IMR-90 (cell line): Measurements from ENCODE around the gene IGSF8. TPM values are rescaled to one million over a fixed set of nuclear protein-coding genes. Genes with fewer than 3 reads are reported as not detected.

Experiments
- ATAC-seq: fragments of 200-7000 bp; cut with Tn5 transposase; 2 replicates; pipeline ENCODE4 v1.9.1; 2020; ENCODE audit warnings: low read depth, mild to moderate bottlenecking, moderate library complexity
- BruUV-seq: library from RNA; stranded (reverse); fragments of 400-500 nt; replicated peaks from 2 replicates; lab custom pipeline; 2021; lab: Mats Ljungman, UMichigan
- CTCF ChIA-PET: fragments of 300-600 bp; formaldehyde crosslinking; extraction: SDS; loops from one replicate; lab custom pipeline; 2021; ENCODE audit warnings: antibody characterized with exemption; lab: Yijun Ruan, JAX
- POLR2A ChIA-PET: fragments of 300-600 bp; sonication (Branson Sonifier 250); formaldehyde crosslinking; loops from one replicate; lab custom pipeline; 2022; ENCODE audit warnings: antibody characterized with exemption; ENCODE audit not compliant: unreplicated experiment; lab: Charles Lee
- DNase-seq: peaks from one replicate; pipeline ENCODE4 v3.0.0; 2013
- H2AFZ ChIP-seq: replicated peaks from 2 replicates; pipeline ENCODE3; 2013; ENCODE audit warnings: low read length, mild to moderate bottlenecking; ENCODE audit not compliant: poor library complexity
- H2AK5ac ChIP-seq: 2 replicates; pipeline ENCODE4 v1.6.1; 2013; ENCODE audit warnings: low read depth, low read length, inconsistent platforms
- H2AK9ac ChIP-seq: replicated peaks from 2 replicates; pipeline ENCODE3; 2013; ENCODE audit warnings: mild to moderate bottlenecking, low read depth, low read length, moderate library complexity; ENCODE audit not compliant: poor library complexity
- H2BK120ac ChIP-seq: 2 replicates; pipeline ENCODE4 v1.6.1; 2013; ENCODE audit warnings: low read depth, low read length, inconsistent platforms
- H2BK15ac ChIP-seq: 3 replicates; pipeline ENCODE4 v1.6.1; 2013; ENCODE audit warnings: low read depth, low read length, inconsistent platforms
- H2BK20ac ChIP-seq: 2 replicates; pipeline ENCODE4 v1.6.1; 2013; ENCODE audit warnings: low read depth, mild to moderate bottlenecking, inconsistent platforms, low read length, moderate library complexity
- H2BK5ac ChIP-seq: 2 replicates; pipeline ENCODE4 v1.6.1; 2013; ENCODE audit warnings: mild to moderate bottlenecking, low read depth, low read length, inconsistent platforms; ENCODE audit not compliant: poor library complexity, severe bottlenecking
- H3K14ac ChIP-seq: replicated peaks from 2 replicates; pipeline ENCODE4 v1.6.1; 2013; ENCODE audit warnings: low read depth, low read length, inconsistent platforms
- H3K18ac ChIP-seq: 2 replicates; pipeline ENCODE4 v1.6.1; 2013; ENCODE audit warnings: low read depth, low read length, control low read depth
- H3K23ac ChIP-seq: 2 replicates; pipeline ENCODE4 v1.6.1; 2013; ENCODE audit warnings: low read depth, low read length, inconsistent platforms
- H3K27ac ChIP-seq: 2 replicates; pipeline ENCODE4 v1.5.1; 2013; ENCODE audit warnings: mild to moderate bottlenecking, control low read depth, low read length; ENCODE audit not compliant: insufficient read depth
- H3K27me3 ChIP-seq: 2 replicates; pipeline ENCODE4 v1.6.1; 2013; ENCODE audit warnings: low read length; ENCODE audit not compliant: control insufficient read depth, insufficient read depth
- H3K36me3 ChIP-seq: 2 replicates; pipeline ENCODE4 v1.6.1; 2013; ENCODE audit warnings: low read length, mixed read lengths; ENCODE audit not compliant: control insufficient read depth, insufficient read depth
- H3K4ac ChIP-seq: 2 replicates; pipeline ENCODE4 v1.6.1; 2013; ENCODE audit warnings: low read depth, low read length, inconsistent platforms
- H3K4me1 ChIP-seq: 2 replicates; pipeline ENCODE4 v1.6.1; 2013; ENCODE audit warnings: low read length, mixed read lengths; ENCODE audit not compliant: control insufficient read depth, insufficient read depth
- H3K4me2 ChIP-seq: 2 replicates; pipeline ENCODE4 v1.6.1; 2013; ENCODE audit warnings: low read depth, mild to moderate bottlenecking, control low read depth, low read length, moderate library complexity
- H3K4me3 ChIP-seq: 2 replicates; pipeline ENCODE4 v1.5.1; 2013; ENCODE audit warnings: low read depth, mild to moderate bottlenecking, control low read depth, low read length, moderate library complexity; ENCODE audit not compliant: insufficient read depth
- H3K56ac ChIP-seq: 2 replicates; pipeline ENCODE4 v1.6.1; 2013; ENCODE audit warnings: low read length, inconsistent platforms; ENCODE audit not compliant: insufficient read depth; ENCODE audit errors: extremely low read depth
- H3K79me1 ChIP-seq, 2 experiments: 2 replicates each; pipeline ENCODE4 v1.6.1; 2013; ENCODE audit warnings: low read length in 2 of 2, inconsistent platforms in 1 of 2, low read depth in 1 of 2
- H3K9ac ChIP-seq: 2 replicates; pipeline ENCODE4 v1.6.1; 2013; ENCODE audit warnings: low read depth, low read length, control low read depth
- H3K9me1 ChIP-seq: 2 replicates; pipeline ENCODE4 v1.6.1; 2013; ENCODE audit warnings: low read length, inconsistent platforms; ENCODE audit not compliant: insufficient read depth
- H3K9me3 ChIP-seq: 2 replicates; pipeline ENCODE4 v1.6.1; 2013; ENCODE audit warnings: low read length; ENCODE audit not compliant: control insufficient read depth, insufficient read depth
- H4K20me1 ChIP-seq: 2 replicates; pipeline ENCODE4 v1.6.1; 2013; ENCODE audit warnings: low read length, inconsistent platforms; ENCODE audit not compliant: insufficient read depth
- H4K5ac ChIP-seq: 2 replicates; pipeline ENCODE4 v1.6.1; 2013; ENCODE audit warnings: mild to moderate bottlenecking, low read depth, low read length, control low read depth
- H4K8ac ChIP-seq, 2 experiments: 2 replicates each; pipeline ENCODE4 v1.6.1; 2013; ENCODE audit warnings: low read depth in 2 of 2, low read length in 2 of 2, control low read depth in 1 of 2, inconsistent platforms in 1 of 2
- H4K91ac ChIP-seq: 2 replicates; pipeline ENCODE4 v1.6.1; 2013; ENCODE audit warnings: low read depth, low read length, inconsistent platforms; ENCODE audit not compliant: insufficient read depth
- CEBPB ChIP-seq: IDR thresholded peaks from 2 replicates; pipeline ENCODE4 v1.6.1; 2012; ENCODE audit warnings: low read depth, low read length, improper control_type of control experiment
- MAZ ChIP-seq: IDR thresholded peaks from 2 replicates; pipeline ENCODE4 v1.6.1; 2012; ENCODE audit warnings: low read depth, mild to moderate bottlenecking, low read length, improper control_type of control experiment, moderate library complexity, borderline replicate concordance
- NFE2L2 ChIP-seq: fragments of 150-350 bp; IDR thresholded peaks from 2 replicates; pipeline ENCODE4 v1.6.1; 2016; ENCODE audit warnings: low read depth, mild to moderate bottlenecking, low read length
- WGBS, 2 experiments: methylation state at CpG; one replicate each; pipeline versions ENCODE4 v1.1.5 to v1.1.7; 2013; ENCODE audit warnings: missing lambda C conversion rate in 2 of 2; ENCODE audit not compliant: insufficient read length in 1 of 2; ENCODE audit errors: extremely low coverage in 2 of 2; 5-methylcytosine and 5-hydroxymethylcytosine counted together
- dilution Hi-C: fragments of 300-500 bp; cut with HindIII; formaldehyde crosslinking; loops from one replicate; pipeline ENCODE4 v1.14.3; 2018; ENCODE audit warnings: low sequenced_read_pairs; ENCODE audit not compliant: unreplicated experiment
- in situ Hi-C: fragments of 300-500 bp; cut with MboI; formaldehyde crosslinking; loops from 3 replicates; pipeline ENCODE4 v1.14.3; 2019; ENCODE audit warnings: low sequenced_read_pairs, inconsistent platforms, mixed read lengths
- intact Hi-C: fragments of 100-400 bp; cut with micrococcal nuclease; formaldehyde crosslinking; loops from 2 replicates; pipeline ENCODE4 v1.10.0; 2022
- polyA plus RNA-seq, 3 experiments: library from polyadenylated mRNA; depleted of rRNA; stranded (reverse); fragments of >200 nt; gene quantifications; 2 replicates each; pipeline ENCODE4 v1.2.3, GENCODE V29; 2012; ENCODE audit warnings: low replicate concordance in 1 of 3
- total RNA-seq: library from RNA; depleted of rRNA; stranded (reverse); fragments of >200 nt; gene quantifications from 2 replicates; pipeline ENCODE4 v1.2.3, GENCODE V29; 2012
- TF ChIP-seq, protein P1 (sequence below): fragments of 150-350 bp; IDR thresholded peaks from 2 replicates; pipeline ENCODE4 v1.6.1; 2016; ENCODE audit warnings: low read depth, mild to moderate bottlenecking, low read length, moderate library complexity, borderline replicate concordance

IGSF8 gene
- total and polyA plus RNA-seq, 2 of the 4 experiments (the other 2 are of a cell fraction), result 8.8 to 25.2 TPM

DNA sequence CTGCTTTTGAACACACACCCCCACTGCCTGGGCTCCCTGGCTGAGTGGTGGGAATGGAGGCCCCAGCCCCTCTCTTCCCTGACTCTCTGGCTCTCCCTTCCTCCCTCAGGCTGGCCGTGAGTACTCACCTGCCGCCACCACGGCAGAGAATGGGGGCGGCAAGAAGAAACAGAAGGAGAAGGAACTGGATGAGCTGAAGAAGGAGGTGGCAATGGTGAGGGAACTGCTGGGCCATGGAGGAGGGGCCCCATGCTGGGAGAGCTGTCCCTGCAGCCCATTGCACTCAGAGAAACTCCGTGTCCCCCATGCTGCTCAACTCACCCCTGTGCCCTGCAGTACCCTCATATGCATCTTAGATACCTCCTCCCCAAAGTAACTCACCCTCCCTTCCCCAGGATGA is 22.4 kb upstream of the IGSF8 start:
- intact Hi-C loops, result no loop called here
- H4K20me1 ChIP-seq, result no peaks in the 10 kb centered on the region
- no peaks in the 10 kb centered on the region for H3K9me3 ChIP-seq
- H3K27ac ChIP-seq, result no peak overlapping the region
- H3K27me3 ChIP-seq, result peaks cover 24% of the 10 kb centered on the region
- no peak overlapping the region; the same call in 1 of the 2 replicates for H2BK120ac ChIP-seq
- H3K9me1 ChIP-seq, result peaks cover 19% of the 10 kb centered on the region
- no peak overlapping the region for H3K9ac ChIP-seq
- no peaks in the 10 kb centered on the region for H3K36me3 ChIP-seq
- no peak overlapping the region for H4K91ac ChIP-seq
- no peak overlapping the region for H3K4me3 ChIP-seq
- no peak overlapping the region for H4K5ac ChIP-seq
- H3K4me1 ChIP-seq, result peaks cover 26% of the 10 kb centered on the region
- ChIA-PET CTCF (no interaction called here), POLR2A (no interaction called here)
- H3K23ac ChIP-seq, result no peak overlapping the region
- ATAC-seq, result no peak
- BruUV-seq, result no TSS peak
- TF ChIP-seq, protein P1, sequence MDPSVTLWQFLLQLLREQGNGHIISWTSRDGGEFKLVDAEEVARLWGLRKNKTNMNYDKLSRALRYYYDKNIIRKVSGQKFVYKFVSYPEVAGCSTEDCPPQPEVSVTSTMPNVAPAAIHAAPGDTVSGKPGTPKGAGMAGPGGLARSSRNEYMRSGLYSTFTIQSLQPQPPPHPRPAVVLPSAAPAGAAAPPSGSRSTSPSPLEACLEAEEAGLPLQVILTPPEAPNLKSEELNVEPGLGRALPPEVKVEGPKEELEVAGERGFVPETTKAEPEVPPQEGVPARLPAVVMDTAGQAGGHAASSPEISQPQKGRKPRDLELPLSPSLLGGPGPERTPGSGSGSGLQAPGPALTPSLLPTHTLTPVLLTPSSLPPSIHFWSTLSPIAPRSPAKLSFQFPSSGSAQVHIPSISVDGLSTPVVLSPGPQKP, result no peak
- TF ChIP-seq MAZ (no peak), CEBPB (no peak), NFE2L2 (no peak)
- H2BK15ac ChIP-seq, result no peak overlapping the region
- no peak for DNase-seq
- H2AK5ac ChIP-seq, result no peak overlapping the region
- H3K79me1 ChIP-seq, result no peaks in the 10 kb centered on the region
- dilution Hi-C loops, result no loop called here
- H2BK20ac ChIP-seq, result no peak overlapping the region
- H2AK9ac ChIP-seq, result no peak overlapping the region
- no peak overlapping the region for H3K56ac ChIP-seq
- H3K4ac ChIP-seq, result no peak overlapping the region
- WGBS, 2 experiments, result no CpG with 5 or more reads among the region's 5 CpGs
- peak overlapping the region; percentile 5 for H2AFZ ChIP-seq
- H3K18ac ChIP-seq, result no peak overlapping the region
- no peak overlapping the region for H3K4me2 ChIP-seq
- no peak overlapping the region for H2BK5ac ChIP-seq
- in situ Hi-C loops, result no loop called here
- no peak overlapping the region for H4K8ac ChIP-seq
- no peak overlapping the region for H3K14ac ChIP-seq
